Endodermal cell (in vitro differentiated cells): Measurements from ENCODE around the gene HERPUD1. TPM values are rescaled to one million over a fixed set of nuclear protein-coding genes. Genes with fewer than 3 reads are reported as not detected.
A peak's percentile ranks its signal among the peaks of the same experiment; 100 is the strongest.

Experiments
- DNase-seq: peaks from one replicate; pipeline ENCODE4 v3.0.0-alpha.2; 2017
- H3K27ac ChIP-seq: 2 replicates; pipeline ENCODE4 v1.5.1; 2013; ENCODE audit warnings: mild to moderate bottlenecking, low read depth, low read length, moderate library complexity
- H3K27me3 ChIP-seq: 2 replicates; pipeline ENCODE4 v1.6.1; 2013; ENCODE audit warnings: mild to moderate bottlenecking, low read length, moderate library complexity; ENCODE audit not compliant: insufficient read depth, control insufficient read depth, poor library complexity, severe bottlenecking
- H3K36me3 ChIP-seq: 2 replicates; pipeline ENCODE4 v1.7.0; 2013; ENCODE audit warnings: mild to moderate bottlenecking, low read length, moderate library complexity; ENCODE audit not compliant: control insufficient read depth, insufficient read depth
- H3K4me1 ChIP-seq: one replicate; pipeline ENCODE4 v1.7.0; 2013; ENCODE audit warnings: low read length; ENCODE audit not compliant: control insufficient read depth, insufficient read depth
- H3K4me3 ChIP-seq: 2 replicates; pipeline ENCODE4 v1.5.1; 2013; ENCODE audit warnings: mild to moderate bottlenecking, low read length, moderate library complexity
- H3K9ac ChIP-seq: 2 replicates; pipeline ENCODE4 v1.6.1; 2013; ENCODE audit warnings: mild to moderate bottlenecking, low read length, moderate library complexity; ENCODE audit not compliant: poor library complexity, severe bottlenecking; ENCODE audit errors: extremely low read depth
- H3K9me3 ChIP-seq: 2 replicates; pipeline ENCODE4 v1.6.1; 2013; ENCODE audit warnings: mild to moderate bottlenecking, low read length, moderate library complexity; ENCODE audit not compliant: control insufficient read depth
- H3K27ac Mint-ChIP-seq: 2 replicates; pipeline ENCODE4 v1.8.0; 2020; ENCODE audit warnings: mixed read lengths
- H3K27me3 Mint-ChIP-seq: 2 replicates; pipeline ENCODE4 v1.8.0; 2021; ENCODE audit warnings: mild to moderate bottlenecking, mixed read lengths; ENCODE audit not compliant: insufficient read depth
- H3K36me3 Mint-ChIP-seq: 2 replicates; pipeline ENCODE4 v1.8.0; 2020; ENCODE audit warnings: low read depth, mixed read lengths
- H3K4me1 Mint-ChIP-seq: 2 replicates; pipeline ENCODE4 v1.8.0; 2020; ENCODE audit warnings: mixed read lengths
- H3K4me3 Mint-ChIP-seq: 2 replicates; pipeline ENCODE4 v1.8.0; 2020; ENCODE audit warnings: mild to moderate bottlenecking, moderate library complexity, mixed read lengths
- H3K9me3 Mint-ChIP-seq: 2 replicates; pipeline ENCODE4 v1.8.0; 2020; ENCODE audit warnings: mild to moderate bottlenecking, mixed read lengths
- WGBS, 2 experiments: methylation state at CpG; one replicate each; pipeline versions ENCODE4 v1.1.5 to v1.1.7; 2013; ENCODE audit warnings: missing lambda C conversion rate in 2 of 2, mixed read lengths in 1 of 2; ENCODE audit not compliant: insufficient coverage in 1 of 2, insufficient read length in 1 of 2; 5-methylcytosine and 5-hydroxymethylcytosine counted together
- total RNA-seq, 2 donors: library from RNA; stranded (reverse); fragmentation: NEBNext Ultra II Directional in 1 of 2; extraction: Animal tissue kit (Norgen Biotek cat#: 25700) in 1 of 2; gene quantifications; 2 replicates in 1 of 2; 3 replicates in 1 of 2; pipeline ENCODE4 v1.2.1, GENCODE V29; 2021
- TF ChIP-seq, protein P1 (sequence below): fragments of 200-600 bp; sonication (generic); conservative IDR thresholded peaks from 2 replicates; pipeline ENCODE4 v1.5.0; 2021; ENCODE audit warnings: antibody characterized with exemption, mild to moderate bottlenecking

The HERPUD1 gene
- total RNA-seq, 2 donors from 2014 or later = 21.5 to 40.6 TPM

- peaks cover 15% of the 10 kb centered on the region for H3K9me3 Mint-ChIP-seq
- no peaks in the 10 kb centered on the region for H3K27me3 Mint-ChIP-seq
- no peaks in the 10 kb centered on the region for H3K27me3 ChIP-seq
- H3K4me1 ChIP-seq = no peaks in the 10 kb centered on the region
- WGBS, 2 experiments = 93 to 94% methylated on average over 7 of the region's 7 CpGs
- H3K9ac ChIP-seq = no peak overlapping the region
- no peak for DNase-seq
- TF ChIP-seq, protein P1, sequence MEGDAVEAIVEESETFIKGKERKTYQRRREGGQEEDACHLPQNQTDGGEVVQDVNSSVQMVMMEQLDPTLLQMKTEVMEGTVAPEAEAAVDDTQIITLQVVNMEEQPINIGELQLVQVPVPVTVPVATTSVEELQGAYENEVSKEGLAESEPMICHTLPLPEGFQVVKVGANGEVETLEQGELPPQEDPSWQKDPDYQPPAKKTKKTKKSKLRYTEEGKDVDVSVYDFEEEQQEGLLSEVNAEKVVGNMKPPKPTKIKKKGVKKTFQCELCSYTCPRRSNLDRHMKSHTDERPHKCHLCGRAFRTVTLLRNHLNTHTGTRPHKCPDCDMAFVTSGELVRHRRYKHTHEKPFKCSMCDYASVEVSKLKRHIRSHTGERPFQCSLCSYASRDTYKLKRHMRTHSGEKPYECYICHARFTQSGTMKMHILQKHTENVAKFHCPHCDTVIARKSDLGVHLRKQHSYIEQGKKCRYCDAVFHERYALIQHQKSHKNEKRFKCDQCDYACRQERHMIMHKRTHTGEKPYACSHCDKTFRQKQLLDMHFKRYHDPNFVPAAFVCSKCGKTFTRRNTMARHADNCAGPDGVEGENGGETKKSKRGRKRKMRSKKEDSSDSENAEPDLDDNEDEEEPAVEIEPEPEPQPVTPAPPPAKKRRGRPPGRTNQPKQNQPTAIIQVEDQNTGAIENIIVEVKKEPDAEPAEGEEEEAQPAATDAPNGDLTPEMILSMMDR = no peak
- no peak overlapping the region for H3K27ac ChIP-seq
- no peak overlapping the region for H3K4me3 ChIP-seq
- H3K36me3 ChIP-seq = no peaks in the 10 kb centered on the region
- H3K27ac Mint-ChIP-seq = no peak overlapping the region
- H3K4me3 Mint-ChIP-seq = no peak overlapping the region
- H3K9me3 ChIP-seq = no peaks in the 10 kb centered on the region
- no peaks in the 10 kb centered on the region for H3K4me1 Mint-ChIP-seq
- H3K36me3 Mint-ChIP-seq = no peaks in the 10 kb centered on the region
Measured at GRCh38 chr16:56888806-56889205, 43.1 kb upstream of the HERPUD1 start.

GRCh38 chr16:56889206-56889605, 42.7 kb upstream of the HERPUD1 start:
- Mint-ChIP-seq H3K4me3 (no peak overlapping the region), H3K27ac (no peak overlapping the region)

DNA sequence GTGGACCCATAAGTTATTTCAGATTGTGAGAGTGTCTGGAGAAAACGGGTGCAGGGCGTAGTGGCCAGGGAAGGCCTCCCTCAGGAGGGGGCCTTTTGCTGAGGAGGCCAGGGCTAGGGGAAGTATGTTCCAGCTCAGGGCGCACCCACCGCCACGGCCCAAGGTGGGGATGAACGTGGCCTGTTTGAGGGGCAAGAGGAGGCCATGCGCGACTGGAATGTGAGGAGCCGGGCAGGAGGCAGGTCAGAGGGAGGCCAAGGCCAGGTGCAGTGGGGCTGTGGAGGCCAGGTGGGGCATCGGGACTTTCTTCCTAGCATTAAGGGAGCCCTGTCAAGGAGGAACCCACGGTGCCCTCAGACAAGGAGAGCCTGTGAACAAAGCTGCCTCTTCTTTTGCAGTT, 40.3 kb upstream of the HERPUD1 start:
- no peaks in the 10 kb centered on the region for H3K36me3 Mint-ChIP-seq
- Histone ChIP-seq H3K27ac (no peak overlapping the region), H3K9me3 (no peaks in the 10 kb centered on the region), H3K4me3 (no peak overlapping the region), H3K36me3 (no peaks in the 10 kb centered on the region), H3K27me3 (no peaks in the 10 kb centered on the region), H3K4me1 (no peaks in the 10 kb centered on the region), H3K9ac (no peak overlapping the region)
- TF ChIP-seq, protein P1 = no peak
- no peak overlapping the region for H3K4me3 Mint-ChIP-seq
- 86 to 89% methylated on average over 11 of the region's 11 CpGs for WGBS, 2 experiments
- DNase-seq = no peak
- no peak overlapping the region for H3K27ac Mint-ChIP-seq
- no peaks in the 10 kb centered on the region for H3K27me3 Mint-ChIP-seq
- H3K4me1 Mint-ChIP-seq = no peaks in the 10 kb centered on the region
- no peaks in the 10 kb centered on the region for H3K9me3 Mint-ChIP-seq

More at GRCh38 chr16:56889206-56889605, 42.7 kb upstream of the HERPUD1 start:
- Mint-ChIP-seq H3K36me3 (no peaks in the 10 kb centered on the region), H3K9me3 (peaks cover 15% of the 10 kb centered on the region), H3K4me1 (no peaks in the 10 kb centered on the region), H3K27me3 (no peaks in the 10 kb centered on the region)
- Histone ChIP-seq H3K36me3 (no peaks in the 10 kb centered on the region), H3K27ac (no peak overlapping the region), H3K9ac (no peak overlapping the region), H3K4me3 (no peak overlapping the region), H3K27me3 (no peaks in the 10 kb centered on the region), H3K4me1 (no peaks in the 10 kb centered on the region), H3K9me3 (no peaks in the 10 kb centered on the region)
- TF ChIP-seq, protein P1 = no peak
- WGBS, 2 experiments = 86 to 90% methylated on average over 3 to 5 of the region's 5 CpGs
- DNase-seq = peak; percentile 78
